K562 (cell line): Measurements from ENCODE around the gene AK4. TPM values are rescaled to one million over a fixed set of nuclear protein-coding genes. Genes with fewer than 3 reads are reported as not detected.
A peak's percentile ranks its signal among the peaks of the same experiment; 100 is the strongest.

Source experiments
- ATAC-seq: fragments of 200-7000 bp; cut with Tn5 transposase; 3 replicates; pipeline ENCODE4 v1.9.1; 2020; ENCODE audit warnings: moderate library complexity
- BruUV-seq: library from RNA; stranded (reverse); fragments of 400-500 nt; replicated peaks from 2 replicates; lab custom pipeline; 2021; lab: Mats Ljungman, UMichigan
- CTCF ChIA-PET: fragments of 300-600 bp; formaldehyde crosslinking; extraction: SDS; loops from one replicate; lab custom pipeline; 2021; ENCODE audit warnings: low intra/inter-chr PET ratio; lab: Yijun Ruan, JAX
- POLR2A ChIA-PET: fragments of 300-600, 350-650 bp; sonication (Branson Sonifier 250); formaldehyde crosslinking; extraction: SDS; loops from one replicate; lab custom pipeline; 2021; ENCODE audit warnings: antibody characterized with exemption, inconsistent platforms; lab: Yijun Ruan, JAX
- DNase-seq, 4 experiments: peaks; one replicate each; pipeline versions ENCODE4 v3.0.0 to v3.0.0-alpha.2; 2011 to 2018; ENCODE audit warnings: low spot score in 3 of 4, mixed read lengths in 3 of 4; ENCODE audit errors: extremely low read depth in 1 of 4
- FAIRE-seq: peaks from 2 replicates; lab custom pipeline; 2011; peaks lifted over from hg19 to GRCh38; lab: Jason Lieb, UNC
- H2AFZ ChIP-seq: 2 replicates; pipeline ENCODE4 v1.6.0; 2011; ENCODE audit warnings: low read depth, low read length, control low read depth, inconsistent platforms
- H3K27ac ChIP-seq: fragments of 200-600 bp; 3 replicates; pipeline ENCODE4 v1.8.0; 2011; ENCODE audit warnings: low read depth, mild to moderate bottlenecking, control low read depth, inconsistent platforms, low read length, moderate library complexity, mixed read lengths; ENCODE audit errors: extremely low read depth
- H3K27me3 ChIP-seq, 2 experiments: fragments of 300-600 bp in 1 of 2; 2 replicates in 1 of 2; 3 replicates in 1 of 2; pipeline versions ENCODE4 v1.6.0 to v1.8.0; 2011; ENCODE audit warnings: inconsistent platforms in 2 of 2, low read length in 2 of 2, mild to moderate bottlenecking in 1 of 2, mixed read lengths in 1 of 2, moderate library complexity in 1 of 2; ENCODE audit not compliant: control insufficient read depth in 2 of 2, insufficient read depth in 2 of 2
- H3K36me3 ChIP-seq: fragments of 300-600 bp; 3 replicates; pipeline ENCODE4 v1.8.0; 2011; ENCODE audit warnings: mild to moderate bottlenecking, low read length, inconsistent platforms; ENCODE audit not compliant: control insufficient read depth, insufficient read depth
- H3K4me1 ChIP-seq, 2 experiments: fragments of 200-600 bp in 1 of 2; replicated peaks in 1 of 2; 2 replicates in 1 of 2; 3 replicates in 1 of 2; pipeline versions ENCODE4 v1.5.1 to v1.8.0; 2011; ENCODE audit warnings: inconsistent platforms in 2 of 2, low read length in 2 of 2, mild to moderate bottlenecking in 1 of 2, mixed read lengths in 1 of 2, moderate library complexity in 1 of 2; ENCODE audit not compliant: control insufficient read depth in 2 of 2, insufficient read depth in 2 of 2
- H3K4me2 ChIP-seq: 2 replicates; pipeline ENCODE4 v1.6.1; 2011; ENCODE audit warnings: low read length, control low read depth, inconsistent platforms, mixed read lengths; ENCODE audit not compliant: insufficient read depth
- H3K4me3 ChIP-seq: fragments of 200-600 bp; sonication (generic), shearing (Covaris generic); 2 replicates; pipeline ENCODE4 v1.5.1; 2016; ENCODE audit warnings: control low read depth, inconsistent platforms
- H3K79me2 ChIP-seq: fragments of 200-600 bp; 3 replicates; pipeline ENCODE4 v1.8.0; 2011; ENCODE audit warnings: low read length, inconsistent platforms; ENCODE audit not compliant: control insufficient read depth, insufficient read depth
- H3K9ac ChIP-seq, 2 experiments: 2 replicates each; pipeline versions ENCODE4 v1.6.0 to v1.6.1; 2011; ENCODE audit warnings: low read depth in 2 of 2, low read length in 2 of 2, control low read depth in 1 of 2, inconsistent platforms in 1 of 2, mild to moderate bottlenecking in 1 of 2, mixed read lengths in 1 of 2; ENCODE audit not compliant: insufficient read depth in 1 of 2
- H3K9me1 ChIP-seq: one replicate; pipeline ENCODE4 v1.6.0; 2011; ENCODE audit warnings: inconsistent platforms, mild to moderate bottlenecking, low read length, moderate library complexity; ENCODE audit not compliant: control insufficient read depth, insufficient read depth
- H3K9me3 ChIP-seq: replicated peaks from 2 replicates; pipeline ENCODE4 v1.5.1; 2011; ENCODE audit warnings: low read depth, low read length, inconsistent platforms; ENCODE audit not compliant: control insufficient read depth, insufficient read depth
- H4K20me1 ChIP-seq: replicated peaks from 2 replicates; pipeline ENCODE4 v1.6.1; 2011; ENCODE audit warnings: low read length, inconsistent platforms, mixed read lengths; ENCODE audit not compliant: control insufficient read depth, insufficient read depth
- CBX5 ChIP-seq: IDR thresholded peaks from 2 replicates; pipeline ENCODE4 v1.6.1; 2014; ENCODE audit warnings: low read depth, borderline replicate concordance
- HNRNPUL1 ChIP-seq: fragments of 200-400 bp; formaldehyde crosslinking; IDR thresholded peaks from 2 replicates; pipeline ENCODE4 v1.6.1; 2017; ENCODE audit warnings: low read length
- NR3C1 ChIP-seq: sonication (generic); formaldehyde crosslinking; IDR thresholded peaks from 2 replicates; pipeline ENCODE4 v1.8.1; 2022; ENCODE audit warnings: missing genetic modification reagents
- POLR3G ChIP-seq: IDR thresholded peaks from 2 replicates; pipeline ENCODE4 v1.6.1; 2011; ENCODE audit not compliant: insufficient read length, insufficient replicate concordance; ENCODE audit errors: extremely low read depth
- SP1 ChIP-seq: sonication (generic); formaldehyde crosslinking; IDR thresholded peaks from 2 replicates; pipeline ENCODE4 v1.8.1; 2022; ENCODE audit warnings: mild to moderate bottlenecking, missing genetic modification reagents
- TEAD2 ChIP-seq: fragments of 450-650 bp; IDR thresholded peaks from 2 replicates; pipeline ENCODE4 v1.6.1; 2016; ENCODE audit warnings: missing genetic modification characterization, control low read depth, missing compliant biosample characterization
- THAP12 ChIP-seq: fragments of 250-450 bp; sonication (Bioruptor Pico); IDR thresholded peaks from 2 replicates; pipeline ENCODE4 v1.9.0; 2021; ENCODE audit warnings: mild to moderate bottlenecking, inconsistent platforms
- ZNF217 ChIP-seq: sonication (generic); formaldehyde crosslinking; IDR thresholded peaks from 2 replicates; pipeline ENCODE4 v1.8.0; 2022; ENCODE audit warnings: mild to moderate bottlenecking, missing genetic modification reagents
- ZNF24 ChIP-seq: fragments of 450-650 bp; IDR thresholded peaks from 2 replicates; pipeline ENCODE4 v1.6.1; 2016
- ZNF518B ChIP-seq: fragments of 250-450 bp; sonication (Bioruptor Pico); IDR thresholded peaks from 2 replicates; pipeline ENCODE4 v1.5.0; 2021; ENCODE audit warnings: mild to moderate bottlenecking, moderate library complexity
- in situ Hi-C: fragments of 300-500 bp; cut with MboI; formaldehyde crosslinking; loops from 4 replicates; pipeline ENCODE4 v1.15.0; 2018; ENCODE audit warnings: inconsistent platforms, mixed read lengths
- intact Hi-C: fragments of 100-400 bp; cut with micrococcal nuclease; formaldehyde crosslinking; loops from 2 replicates; pipeline ENCODE4 v1.14.2; 2022
- polyA plus RNA-seq, 8 experiments: library from polyadenylated mRNA; depleted of rRNA in 4 of 8; stranded (reverse) in 5 of 8; unstranded in 3 of 8; fragments of >200 nt; fragmentation: Nextera tagmentation in 2 of 8; fragmentation: Illumina TruSeq in 1 of 8; extraction: Ambion mirVana in 2 of 8; extraction: Trizol in 1 of 8; gene quantifications; 2 replicates each; pipeline versions ENCODE4 v1.2.1 to v1.2.3, GENCODE V29; 2011 to 2014; ENCODE audit warnings: inconsistent platforms in 1 of 8, missing spikeins in 1 of 8
- total RNA-seq, 7 experiments: library from RNA; depleted of rRNA in 6 of 7; stranded (reverse); fragments of >200 nt in 6 of 7; fragmentation: Illumina TruSeq in 2 of 7; extraction: Trizol in 2 of 7; gene quantifications; 2 replicates each; pipeline versions ENCODE4 v1.2.1 to v1.2.3, GENCODE V29; 2011 to 2021; ENCODE audit warnings: low replicate concordance in 1 of 7

Gene AK4
- total and polyA plus RNA-seq, 9 of the 15 experiments (the other 6 are each of a cell fraction or from before 2014, with no cell fraction given): 10.4 to 96.6 (median 21.5) TPM

GRCh38 chr1:65258106-65258505, 110.1 kb downstream of the AK4 start:
- in situ Hi-C loops (no loop called here), intact Hi-C loops (no loop called here)
- Histone ChIP-seq H3K27ac (no peak overlapping the region), H3K9me3 (no peaks in the 10 kb centered on the region), H3K36me3 (peaks cover 43% of the 10 kb centered on the region), H3K4me3 (no peak overlapping the region), H3K79me2 (peaks cover 91% of the 10 kb centered on the region), H2AFZ (no peak overlapping the region), H3K27me3 (no peaks in the 10 kb centered on the region), H3K9me1 (no peaks in the 10 kb centered on the region), H3K9ac (no peak overlapping the region), H3K4me1 (peaks cover 19 to 40% of the 10 kb centered on the region in 2 experiments), H3K4me2 (0 out of 2 replicates have a peak overlapping the region, but pooled peaks have one; percentile 9), H4K20me1 (0 out of 2 replicates have a peak, but pooled peaks cover 26% of the 10 kb centered on the region)
- BruUV-seq: no TSS peak
- no peak for DNase-seq
- CTCF ChIA-PET: no interaction called here
- POLR2A ChIA-PET: no interaction called here
- no peak for ATAC-seq
- no peak for FAIRE-seq
- TF ChIP-seq CBX5 (no peak), ZNF217 (no peak), ZNF518B (CRISPR knock-in tag) (no peak), SP1 (CRISPR knock-in tag) (no peak), THAP12 (CRISPR knock-in tag) (no peak), ZNF24 (no peak), TEAD2 (tag) (no peak), POLR3G (no peak), NR3C1 (CRISPR knock-in tag) (no peak), HNRNPUL1 (no peak)
